GM12875 (cell line): ENCODE data around the gene ABCC1.
"Not testable (repeated sequence)": the region's sequence is repeated elsewhere in the genome, so short reads cannot be mapped to it uniquely, and the experiment has no call there.

Experiments used
- H3K4me3 ChIP-seq: one replicate; pipeline ENCODE4 v1.5.1; 2011; ENCODE audit warnings: low read depth, low read length, control low read depth
- CTCF ChIP-seq: IDR thresholded peaks from 2 replicates; pipeline ENCODE4 v1.5.1; 2011; ENCODE audit warnings: low read depth, mild to moderate bottlenecking, control low read depth, inconsistent platforms, low read length, moderate library complexity, borderline replicate concordance; ENCODE audit not compliant: insufficient read depth

Gene ABCC1

GRCh38 chr16:15952265-15952711 is 2.9 kb downstream of the ABCC1 start:
- no peak for TF ChIP-seq CTCF
- H3K4me3 ChIP-seq = no peak overlapping the region

GRCh38 chr16:15953477-15953876 is 4.1 kb downstream of the ABCC1 start:
- TF ChIP-seq CTCF = no peak
- H3K4me3 ChIP-seq = no peak overlapping the region

GRCh38 chr16:15953929-15954813 is 4.8 kb downstream of the ABCC1 start:
- H3K4me3 ChIP-seq = no peak overlapping the region
- TF ChIP-seq CTCF = no peak

- TF ChIP-seq CTCF = no peak
- H3K4me3 ChIP-seq = no peak overlapping the region
These were observed 5.4 kb downstream of the ABCC1 start for GRCh38 chr16:15954814-15955151.

- TF ChIP-seq CTCF = no peak
- no peak overlapping the region for H3K4me3 ChIP-seq
These were observed 6.0 kb downstream of the ABCC1 start for GRCh38 chr16:15955425-15955824.

- not testable (repeated sequence) for H3K4me3 ChIP-seq
These were observed 6.7 kb downstream of the ABCC1 start for GRCh38 chr16:15956106-15956505.

- H3K4me3 ChIP-seq = no peak overlapping the region
These were observed 9.4 kb downstream of the ABCC1 start for GRCh38 chr16:15958703-15959348.

More at GRCh38 chr16:15958703-15959348, 9.4 kb downstream of the ABCC1 start:
- TF ChIP-seq CTCF = no peak
